Liver (tissue), 3 donors: ENCODE results near the gene CNTN5.

ENCODE experiments used
- FOXA1 ChIP-seq: IDR thresholded peaks from 2 replicates; pipeline ENCODE4 v1.6.1; 2016; ENCODE audit warnings: antibody characterized with exemption
- GABPA ChIP-seq, 2 donors: IDR thresholded peaks in 1 of 2; conservative IDR thresholded peaks in 1 of 2; 2 replicates each; pipeline ENCODE4 v1.6.1; 2016; ENCODE audit warnings: antibody characterized with exemption in 2 of 2, mild to moderate bottlenecking in 1 of 2, moderate library complexity in 1 of 2
- HNF4A ChIP-seq, 2 donors: conservative IDR thresholded peaks; 2 replicates each; pipeline ENCODE4 v1.6.1; 2016; ENCODE audit warnings: antibody characterized with exemption in 2 of 2, mild to moderate bottlenecking in 2 of 2
- JUND ChIP-seq, 2 donors: IDR thresholded peaks; 2 replicates each; pipeline ENCODE4 v1.6.1; 2016; ENCODE audit warnings: antibody characterized with exemption in 2 of 2
- RAD21 ChIP-seq, 2 donors: IDR thresholded peaks; 2 replicates each; pipeline ENCODE4 v1.6.1; 2016; ENCODE audit warnings: antibody characterized with exemption in 2 of 2, mild to moderate bottlenecking in 2 of 2
- RXRA ChIP-seq, 2 donors: IDR thresholded peaks; 2 replicates each; pipeline ENCODE4 v1.6.1; 2017 to 2018; ENCODE audit warnings: antibody characterized with exemption in 2 of 2, mild to moderate bottlenecking in 1 of 2
- TAF1 ChIP-seq: conservative IDR thresholded peaks from 2 replicates; pipeline ENCODE4 v1.6.1; 2016; ENCODE audit warnings: antibody characterized with exemption, mild to moderate bottlenecking
- YY1 ChIP-seq: IDR thresholded peaks from 2 replicates; pipeline ENCODE4 v1.6.1; 2016; ENCODE audit warnings: antibody characterized with exemption, mild to moderate bottlenecking
- TF ChIP-seq, protein P1 (sequence below): fragments of 150-350 bp; IDR thresholded peaks from 2 replicates; pipeline ENCODE4 v1.5.1; 2017; ENCODE audit warnings: improper control_type of control experiment, low read depth, low read length; ENCODE audit not compliant: missing input control
- TF ChIP-seq, protein P2 (sequence below): IDR thresholded peaks from 2 replicates; pipeline ENCODE4 v1.6.1; 2016; ENCODE audit warnings: antibody characterized with exemption, mild to moderate bottlenecking
- TF ChIP-seq, protein P3 (sequence below): IDR thresholded peaks from 2 replicates; pipeline ENCODE4 v1.6.1; 2016; ENCODE audit warnings: antibody characterized with exemption
- TF ChIP-seq, protein P4 (sequence below): IDR thresholded peaks from 2 replicates; pipeline ENCODE4 v1.6.1; 2016; ENCODE audit warnings: antibody characterized with exemption
- TF ChIP-seq, protein P5 (sequence below): IDR thresholded peaks from 2 replicates; pipeline ENCODE4 v1.6.1; 2016; ENCODE audit warnings: antibody characterized with exemption
- donor health status: healthy.
- donor health status: healthy.

DNA sequence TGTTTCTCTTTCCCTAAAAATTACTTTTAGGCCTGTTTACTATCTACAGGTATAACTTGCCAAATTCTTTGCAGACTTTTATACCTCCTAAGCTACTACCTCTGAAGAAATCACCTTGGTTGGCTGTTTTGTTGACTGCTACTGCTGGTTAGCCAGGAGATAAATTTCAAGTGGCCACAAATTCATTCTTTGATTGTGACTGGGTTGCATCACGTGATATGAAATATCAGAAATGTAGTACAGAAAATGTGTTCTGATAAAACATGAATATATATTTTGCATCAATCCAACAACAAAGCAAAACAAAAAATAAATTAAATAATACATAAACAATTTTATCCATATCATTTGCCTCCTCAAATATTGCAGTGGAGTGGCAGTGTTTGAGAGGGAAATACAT, 291.1 kb downstream of the CNTN5 start:
- no peak for TF ChIP-seq JUND (IDR thresholded peaks at IDR 0.05)
- TF ChIP-seq, protein P1, sequence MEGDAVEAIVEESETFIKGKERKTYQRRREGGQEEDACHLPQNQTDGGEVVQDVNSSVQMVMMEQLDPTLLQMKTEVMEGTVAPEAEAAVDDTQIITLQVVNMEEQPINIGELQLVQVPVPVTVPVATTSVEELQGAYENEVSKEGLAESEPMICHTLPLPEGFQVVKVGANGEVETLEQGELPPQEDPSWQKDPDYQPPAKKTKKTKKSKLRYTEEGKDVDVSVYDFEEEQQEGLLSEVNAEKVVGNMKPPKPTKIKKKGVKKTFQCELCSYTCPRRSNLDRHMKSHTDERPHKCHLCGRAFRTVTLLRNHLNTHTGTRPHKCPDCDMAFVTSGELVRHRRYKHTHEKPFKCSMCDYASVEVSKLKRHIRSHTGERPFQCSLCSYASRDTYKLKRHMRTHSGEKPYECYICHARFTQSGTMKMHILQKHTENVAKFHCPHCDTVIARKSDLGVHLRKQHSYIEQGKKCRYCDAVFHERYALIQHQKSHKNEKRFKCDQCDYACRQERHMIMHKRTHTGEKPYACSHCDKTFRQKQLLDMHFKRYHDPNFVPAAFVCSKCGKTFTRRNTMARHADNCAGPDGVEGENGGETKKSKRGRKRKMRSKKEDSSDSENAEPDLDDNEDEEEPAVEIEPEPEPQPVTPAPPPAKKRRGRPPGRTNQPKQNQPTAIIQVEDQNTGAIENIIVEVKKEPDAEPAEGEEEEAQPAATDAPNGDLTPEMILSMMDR: no peak
- TF ChIP-seq, protein P2, sequence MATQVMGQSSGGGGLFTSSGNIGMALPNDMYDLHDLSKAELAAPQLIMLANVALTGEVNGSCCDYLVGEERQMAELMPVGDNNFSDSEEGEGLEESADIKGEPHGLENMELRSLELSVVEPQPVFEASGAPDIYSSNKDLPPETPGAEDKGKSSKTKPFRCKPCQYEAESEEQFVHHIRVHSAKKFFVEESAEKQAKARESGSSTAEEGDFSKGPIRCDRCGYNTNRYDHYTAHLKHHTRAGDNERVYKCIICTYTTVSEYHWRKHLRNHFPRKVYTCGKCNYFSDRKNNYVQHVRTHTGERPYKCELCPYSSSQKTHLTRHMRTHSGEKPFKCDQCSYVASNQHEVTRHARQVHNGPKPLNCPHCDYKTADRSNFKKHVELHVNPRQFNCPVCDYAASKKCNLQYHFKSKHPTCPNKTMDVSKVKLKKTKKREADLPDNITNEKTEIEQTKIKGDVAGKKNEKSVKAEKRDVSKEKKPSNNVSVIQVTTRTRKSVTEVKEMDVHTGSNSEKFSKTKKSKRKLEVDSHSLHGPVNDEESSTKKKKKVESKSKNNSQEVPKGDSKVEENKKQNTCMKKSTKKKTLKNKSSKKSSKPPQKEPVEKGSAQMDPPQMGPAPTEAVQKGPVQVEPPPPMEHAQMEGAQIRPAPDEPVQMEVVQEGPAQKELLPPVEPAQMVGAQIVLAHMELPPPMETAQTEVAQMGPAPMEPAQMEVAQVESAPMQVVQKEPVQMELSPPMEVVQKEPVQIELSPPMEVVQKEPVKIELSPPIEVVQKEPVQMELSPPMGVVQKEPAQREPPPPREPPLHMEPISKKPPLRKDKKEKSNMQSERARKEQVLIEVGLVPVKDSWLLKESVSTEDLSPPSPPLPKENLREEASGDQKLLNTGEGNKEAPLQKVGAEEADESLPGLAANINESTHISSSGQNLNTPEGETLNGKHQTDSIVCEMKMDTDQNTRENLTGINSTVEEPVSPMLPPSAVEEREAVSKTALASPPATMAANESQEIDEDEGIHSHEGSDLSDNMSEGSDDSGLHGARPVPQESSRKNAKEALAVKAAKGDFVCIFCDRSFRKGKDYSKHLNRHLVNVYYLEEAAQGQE: no peak
- no peak for TF ChIP-seq TAF1
- no peak for TF ChIP-seq RAD21 (IDR thresholded peaks at IDR 0.05)
- no peak for TF ChIP-seq HNF4A (conservative IDR thresholded peaks at IDR 0.05)
- TF ChIP-seq, protein P3, sequence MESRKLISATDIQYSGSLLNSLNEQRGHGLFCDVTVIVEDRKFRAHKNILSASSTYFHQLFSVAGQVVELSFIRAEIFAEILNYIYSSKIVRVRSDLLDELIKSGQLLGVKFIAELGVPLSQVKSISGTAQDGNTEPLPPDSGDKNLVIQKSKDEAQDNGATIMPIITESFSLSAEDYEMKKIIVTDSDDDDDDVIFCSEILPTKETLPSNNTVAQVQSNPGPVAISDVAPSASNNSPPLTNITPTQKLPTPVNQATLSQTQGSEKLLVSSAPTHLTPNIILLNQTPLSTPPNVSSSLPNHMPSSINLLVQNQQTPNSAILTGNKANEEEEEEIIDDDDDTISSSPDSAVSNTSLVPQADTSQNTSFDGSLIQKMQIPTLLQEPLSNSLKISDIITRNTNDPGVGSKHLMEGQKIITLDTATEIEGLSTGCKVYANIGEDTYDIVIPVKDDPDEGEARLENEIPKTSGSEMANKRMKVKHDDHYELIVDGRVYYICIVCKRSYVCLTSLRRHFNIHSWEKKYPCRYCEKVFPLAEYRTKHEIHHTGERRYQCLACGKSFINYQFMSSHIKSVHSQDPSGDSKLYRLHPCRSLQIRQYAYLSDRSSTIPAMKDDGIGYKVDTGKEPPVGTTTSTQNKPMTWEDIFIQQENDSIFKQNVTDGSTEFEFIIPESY: no peak
- TF ChIP-seq GABPA (IDR thresholded peaks at IDR 0.05 in 1 of 2, conservative IDR thresholded peaks at IDR 0.05 in 1 of 2): no peak
- no peak for TF ChIP-seq YY1
- TF ChIP-seq FOXA1: no peak
- TF ChIP-seq RXRA (IDR thresholded peaks at IDR 0.05): no peak
- TF ChIP-seq, protein P4, sequence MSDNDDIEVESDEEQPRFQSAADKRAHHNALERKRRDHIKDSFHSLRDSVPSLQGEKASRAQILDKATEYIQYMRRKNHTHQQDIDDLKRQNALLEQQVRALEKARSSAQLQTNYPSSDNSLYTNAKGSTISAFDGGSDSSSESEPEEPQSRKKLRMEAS: no peak
- TF ChIP-seq, protein P5, sequence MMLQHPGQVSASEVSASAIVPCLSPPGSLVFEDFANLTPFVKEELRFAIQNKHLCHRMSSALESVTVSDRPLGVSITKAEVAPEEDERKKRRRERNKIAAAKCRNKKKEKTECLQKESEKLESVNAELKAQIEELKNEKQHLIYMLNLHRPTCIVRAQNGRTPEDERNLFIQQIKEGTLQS: no peak
